SK-N-SH treated with all-trans-retinoic acid at 6 μM for 48 hours (cell line): ENCODE data around the gene KRTAP9-1.

Experiments
- ATAC-seq: fragments of 200-7000 bp; cut with Tn5 transposase; 3 replicates; pipeline ENCODE4 v1.9.1; 2020; ENCODE audit warnings: mild to moderate bottlenecking, moderate library complexity
- ARNTL ChIP-seq: fragments of 450-650 bp; formaldehyde crosslinking; IDR thresholded peaks from 2 replicates; pipeline ENCODE4 v1.5.0; 2020; ENCODE audit warnings: low read depth, mild to moderate bottlenecking, moderate library complexity, borderline replicate concordance
- CSDC2 ChIP-seq: fragments of 250-450 bp; sonication (Bioruptor Pico); IDR thresholded peaks from 2 replicates; pipeline ENCODE4 v1.5.0; 2020; ENCODE audit warnings: mild to moderate bottlenecking, moderate library complexity
- GLIS3 ChIP-seq: fragments of 250-450 bp; sonication (Bioruptor Pico); IDR thresholded peaks from 2 replicates; pipeline ENCODE4 v1.5.0; 2020; ENCODE audit warnings: mild to moderate bottlenecking, moderate library complexity
- ISL1 ChIP-seq: fragments of 250-450 bp; sonication (Bioruptor Pico); IDR thresholded peaks from 2 replicates; pipeline ENCODE4 v2.1.2; 2022; ENCODE audit warnings: mild to moderate bottlenecking, moderate library complexity
- OSR1 ChIP-seq: fragments of 250-450 bp; sonication (Bioruptor Pico); IDR thresholded peaks from 2 replicates; pipeline ENCODE4 v1.8.0; 2022; ENCODE audit warnings: moderate library complexity, mild to moderate bottlenecking, inconsistent platforms
- PATZ1 ChIP-seq: fragments of 250-450 bp; sonication (Bioruptor Pico); IDR thresholded peaks from 2 replicates; pipeline ENCODE4 v1.8.0; 2020; ENCODE audit warnings: mild to moderate bottlenecking, moderate library complexity, borderline replicate concordance
- PPARA ChIP-seq: fragments of 250-450 bp; sonication (Bioruptor Pico); IDR thresholded peaks from 2 replicates; pipeline ENCODE4 v1.5.0; 2020; ENCODE audit warnings: mild to moderate bottlenecking, borderline replicate concordance
- RARB ChIP-seq: fragments of 250-450 bp; sonication (Bioruptor Pico); IDR thresholded peaks from 2 replicates; pipeline ENCODE4 v1.8.0; 2021; ENCODE audit warnings: mild to moderate bottlenecking, moderate library complexity
- SNAI2 ChIP-seq: fragments of 250-450 bp; sonication (Bioruptor Pico); IDR thresholded peaks from 2 replicates; pipeline ENCODE4 v1.5.0; 2020; ENCODE audit warnings: mild to moderate bottlenecking, moderate library complexity
- TCF4 ChIP-seq: fragments of 250-450 bp; sonication (Bioruptor Pico); IDR thresholded peaks from 2 replicates; pipeline ENCODE4 v1.8.0; 2021; ENCODE audit warnings: mild to moderate bottlenecking, moderate library complexity, borderline replicate concordance
- TOX ChIP-seq: fragments of 250-450 bp; sonication (Bioruptor Pico); IDR thresholded peaks from 2 replicates; pipeline ENCODE4 v1.8.0; 2021; ENCODE audit warnings: mild to moderate bottlenecking, moderate library complexity, borderline replicate concordance
- ZC3H10 ChIP-seq: fragments of 250-450 bp; sonication (Bioruptor Pico); IDR thresholded peaks from 2 replicates; pipeline ENCODE4 v1.5.1; 2021; ENCODE audit warnings: mild to moderate bottlenecking, moderate library complexity
- ZFP3 ChIP-seq: fragments of 250-450 bp; sonication (Bioruptor Pico); IDR thresholded peaks from 2 replicates; pipeline ENCODE4 v1.5.0; 2020; ENCODE audit warnings: mild to moderate bottlenecking, moderate library complexity
- ZFP30 ChIP-seq: fragments of 450-650 bp; formaldehyde crosslinking; IDR thresholded peaks from 2 replicates; pipeline ENCODE4 v1.5.0; 2022; ENCODE audit warnings: mild to moderate bottlenecking, moderate library complexity
- ZNF565 ChIP-seq: fragments of 450-650 bp; formaldehyde crosslinking; conservative IDR thresholded peaks from 2 replicates; pipeline ENCODE4 v1.5.0; 2020; ENCODE audit warnings: low read depth, mild to moderate bottlenecking, moderate library complexity
- ZNF70 ChIP-seq: fragments of 450-650 bp; formaldehyde crosslinking; IDR thresholded peaks from 2 replicates; pipeline ENCODE4 v1.5.0; 2020; ENCODE audit warnings: mild to moderate bottlenecking, moderate library complexity
- ZNF8 ChIP-seq: fragments of 450-650 bp; formaldehyde crosslinking; IDR thresholded peaks from 2 replicates; pipeline ENCODE4 v1.5.0; 2020; ENCODE audit warnings: mild to moderate bottlenecking, moderate library complexity
- TF ChIP-seq, protein P1 (sequence below): fragments of 250-450 bp; sonication (Bioruptor Pico); IDR thresholded peaks from 2 replicates; pipeline ENCODE4 v1.8.0; 2021; ENCODE audit warnings: low read depth, mild to moderate bottlenecking, moderate library complexity, borderline replicate concordance
- TF ChIP-seq, protein P2 (sequence below): fragments of 250-450 bp; sonication (Bioruptor Pico); IDR thresholded peaks from 2 replicates; pipeline ENCODE4 v1.5.1; 2021; ENCODE audit warnings: mild to moderate bottlenecking, moderate library complexity
- TF ChIP-seq, protein P3 (sequence below): fragments of 250-450 bp; sonication (Bioruptor Pico); IDR thresholded peaks from 2 replicates; pipeline ENCODE4 v1.5.1; 2020; ENCODE audit warnings: low read depth, mild to moderate bottlenecking, moderate library complexity
- TF ChIP-seq, protein P4 (sequence below): fragments of 250-450 bp; sonication (Bioruptor Pico); IDR thresholded peaks from 2 replicates; pipeline ENCODE4 v1.5.0; 2020; ENCODE audit warnings: mild to moderate bottlenecking, moderate library complexity

Gene KRTAP9-1

GRCh38 chr17:41150026-41150425 lies 39.7 kb upstream of the KRTAP9-1 start:
- ATAC-seq: no peak

DNA sequence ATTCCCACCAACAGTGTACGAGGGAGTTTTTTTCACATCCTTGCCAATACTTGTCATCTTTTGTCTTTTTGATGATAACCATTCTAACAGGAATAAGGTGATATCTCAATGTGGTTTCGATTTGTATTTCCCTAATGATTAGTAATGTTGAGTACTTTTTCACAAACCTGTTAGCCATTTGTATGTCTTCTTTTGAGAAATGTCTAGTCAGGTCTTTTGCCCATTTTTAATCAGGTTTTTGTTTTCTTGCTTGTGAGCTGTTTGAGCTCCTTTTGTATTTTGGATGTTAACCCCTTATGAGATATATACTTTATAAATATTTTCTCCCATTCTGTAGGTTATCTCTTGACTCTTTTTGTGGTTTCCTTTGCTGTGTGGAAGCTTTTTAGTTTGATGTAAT lies 38.2 kb upstream of the KRTAP9-1 start:
- no peak for ATAC-seq
- no peak for TF ChIP-seq ZNF70 (CRISPR knock-in tag)
- TF ChIP-seq ISL1 (CRISPR knock-in tag): no peak
- TF ChIP-seq OSR1: no peak
- TF ChIP-seq ARNTL: no peak
- no peak for TF ChIP-seq ZC3H10 (CRISPR knock-in tag)
- TF ChIP-seq, protein P1, sequence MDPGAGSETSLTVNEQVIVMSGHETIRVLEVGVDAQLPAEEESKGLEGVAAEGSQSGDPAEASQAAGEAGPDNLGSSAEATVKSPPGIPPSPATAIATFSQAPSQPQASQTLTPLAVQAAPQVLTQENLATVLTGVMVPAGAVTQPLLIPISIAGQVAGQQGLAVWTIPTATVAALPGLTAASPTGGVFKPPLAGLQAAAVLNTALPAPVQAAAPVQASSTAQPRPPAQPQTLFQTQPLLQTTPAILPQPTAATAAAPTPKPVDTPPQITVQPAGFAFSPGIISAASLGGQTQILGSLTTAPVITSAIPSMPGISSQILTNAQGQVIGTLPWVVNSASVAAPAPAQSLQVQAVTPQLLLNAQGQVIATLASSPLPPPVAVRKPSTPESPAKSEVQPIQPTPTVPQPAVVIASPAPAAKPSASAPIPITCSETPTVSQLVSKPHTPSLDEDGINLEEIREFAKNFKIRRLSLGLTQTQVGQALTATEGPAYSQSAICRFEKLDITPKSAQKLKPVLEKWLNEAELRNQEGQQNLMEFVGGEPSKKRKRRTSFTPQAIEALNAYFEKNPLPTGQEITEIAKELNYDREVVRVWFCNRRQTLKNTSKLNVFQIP: no peak
- no peak for TF ChIP-seq ZNF8
- TF ChIP-seq, protein P2, sequence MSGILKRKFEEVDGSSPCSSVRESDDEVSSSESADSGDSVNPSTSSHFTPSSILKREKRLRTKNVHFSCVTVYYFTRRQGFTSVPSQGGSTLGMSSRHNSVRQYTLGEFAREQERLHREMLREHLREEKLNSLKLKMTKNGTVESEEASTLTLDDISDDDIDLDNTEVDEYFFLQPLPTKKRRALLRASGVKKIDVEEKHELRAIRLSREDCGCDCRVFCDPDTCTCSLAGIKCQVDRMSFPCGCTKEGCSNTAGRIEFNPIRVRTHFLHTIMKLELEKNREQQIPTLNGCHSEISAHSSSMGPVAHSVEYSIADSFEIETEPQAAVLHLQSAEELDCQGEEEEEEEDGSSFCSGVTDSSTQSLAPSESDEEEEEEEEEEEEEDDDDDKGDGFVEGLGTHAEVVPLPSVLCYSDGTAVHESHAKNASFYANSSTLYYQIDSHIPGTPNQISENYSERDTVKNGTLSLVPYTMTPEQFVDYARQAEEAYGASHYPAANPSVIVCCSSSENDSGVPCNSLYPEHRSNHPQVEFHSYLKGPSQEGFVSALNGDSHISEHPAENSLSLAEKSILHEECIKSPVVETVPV (CRISPR knock-in tag): no peak
- no peak for TF ChIP-seq ZFP3
- TF ChIP-seq SNAI2: no peak
- no peak for TF ChIP-seq CSDC2 (CRISPR knock-in tag)
- TF ChIP-seq, protein P3, sequence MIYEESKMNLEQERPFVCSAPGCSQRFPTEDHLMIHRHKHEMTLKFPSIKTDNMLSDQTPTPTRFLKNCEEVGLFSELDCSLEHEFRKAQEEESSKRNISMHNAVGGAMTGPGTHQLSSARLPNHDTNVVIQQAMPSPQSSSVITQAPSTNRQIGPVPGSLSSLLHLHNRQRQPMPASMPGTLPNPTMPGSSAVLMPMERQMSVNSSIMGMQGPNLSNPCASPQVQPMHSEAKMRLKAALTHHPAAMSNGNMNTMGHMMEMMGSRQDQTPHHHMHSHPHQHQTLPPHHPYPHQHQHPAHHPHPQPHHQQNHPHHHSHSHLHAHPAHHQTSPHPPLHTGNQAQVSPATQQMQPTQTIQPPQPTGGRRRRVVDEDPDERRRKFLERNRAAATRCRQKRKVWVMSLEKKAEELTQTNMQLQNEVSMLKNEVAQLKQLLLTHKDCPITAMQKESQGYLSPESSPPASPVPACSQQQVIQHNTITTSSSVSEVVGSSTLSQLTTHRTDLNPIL (CRISPR knock-in tag): no peak
- no peak for TF ChIP-seq TOX (CRISPR knock-in tag)
- TF ChIP-seq PATZ1 (CRISPR knock-in tag): no peak
- TF ChIP-seq RARB: no peak
- TF ChIP-seq GLIS3 (CRISPR knock-in tag): no peak
- no peak for TF ChIP-seq ZNF565 (CRISPR knock-in tag)
- no peak for TF ChIP-seq ZFP30 (CRISPR knock-in tag)

More at GRCh38 chr17:41150026-41150425, 39.7 kb upstream of the KRTAP9-1 start:
- TF ChIP-seq, protein P3 (CRISPR knock-in tag): no peak
- TF ChIP-seq, protein P2 (CRISPR knock-in tag): no peak
- TF ChIP-seq RARB (no peak), CSDC2 (CRISPR knock-in tag) (no peak), TCF4 (CRISPR knock-in tag) (no peak), TOX (CRISPR knock-in tag) (no peak), SNAI2 (no peak), GLIS3 (CRISPR knock-in tag) (no peak), ZFP30 (CRISPR knock-in tag) (no peak), ZC3H10 (CRISPR knock-in tag) (no peak), PPARA (no peak), ZNF565 (CRISPR knock-in tag) (no peak), ZNF8 (no peak)
- TF ChIP-seq, protein P1: no peak
- TF ChIP-seq, protein P4, sequence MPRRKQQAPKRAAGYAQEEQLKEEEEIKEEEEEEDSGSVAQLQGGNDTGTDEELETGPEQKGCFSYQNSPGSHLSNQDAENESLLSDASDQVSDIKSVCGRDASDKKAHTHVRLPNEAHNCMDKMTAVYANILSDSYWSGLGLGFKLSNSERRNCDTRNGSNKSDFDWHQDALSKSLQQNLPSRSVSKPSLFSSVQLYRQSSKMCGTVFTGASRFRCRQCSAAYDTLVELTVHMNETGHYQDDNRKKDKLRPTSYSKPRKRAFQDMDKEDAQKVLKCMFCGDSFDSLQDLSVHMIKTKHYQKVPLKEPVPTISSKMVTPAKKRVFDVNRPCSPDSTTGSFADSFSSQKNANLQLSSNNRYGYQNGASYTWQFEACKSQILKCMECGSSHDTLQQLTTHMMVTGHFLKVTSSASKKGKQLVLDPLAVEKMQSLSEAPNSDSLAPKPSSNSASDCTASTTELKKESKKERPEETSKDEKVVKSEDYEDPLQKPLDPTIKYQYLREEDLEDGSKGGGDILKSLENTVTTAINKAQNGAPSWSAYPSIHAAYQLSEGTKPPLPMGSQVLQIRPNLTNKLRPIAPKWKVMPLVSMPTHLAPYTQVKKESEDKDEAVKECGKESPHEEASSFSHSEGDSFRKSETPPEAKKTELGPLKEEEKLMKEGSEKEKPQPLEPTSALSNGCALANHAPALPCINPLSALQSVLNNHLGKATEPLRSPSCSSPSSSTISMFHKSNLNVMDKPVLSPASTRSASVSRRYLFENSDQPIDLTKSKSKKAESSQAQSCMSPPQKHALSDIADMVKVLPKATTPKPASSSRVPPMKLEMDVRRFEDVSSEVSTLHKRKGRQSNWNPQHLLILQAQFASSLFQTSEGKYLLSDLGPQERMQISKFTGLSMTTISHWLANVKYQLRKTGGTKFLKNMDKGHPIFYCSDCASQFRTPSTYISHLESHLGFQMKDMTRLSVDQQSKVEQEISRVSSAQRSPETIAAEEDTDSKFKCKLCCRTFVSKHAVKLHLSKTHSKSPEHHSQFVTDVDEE (CRISPR knock-in tag): no peak
